BLaER1 treated with 17β-estradiol and CSF1 and Interleukin-3, amounts not matched to agents 10 nM and 100 nM (cell line): ENCODE data around the gene SVEP1.
"Not testable (repeated sequence)": the region's sequence is repeated elsewhere in the genome, so short reads cannot be mapped to it uniquely, and the experiment has no call there.

Source experiments
- H3K27ac ChIP-seq, 11 experiments: shearing (Covaris generic); formaldehyde crosslinking; 2 replicates each; pipeline ENCODE4 v1.8.1; 2022
- H3K27me3 ChIP-seq, 11 experiments: shearing (Covaris generic); formaldehyde crosslinking; 2 replicates each; pipeline ENCODE4 v1.8.1; 2022
- H3K36me3 ChIP-seq, 11 experiments: shearing (Covaris generic); formaldehyde crosslinking; 2 replicates each; pipeline ENCODE4 v1.8.1; 2022
- H3K4me1 ChIP-seq, 10 experiments: shearing (Covaris generic); formaldehyde crosslinking; 2 replicates each; pipeline ENCODE4 v1.8.1; 2022
- H3K4me2 ChIP-seq, 11 experiments: shearing (Covaris generic); formaldehyde crosslinking; 2 replicates each; pipeline ENCODE4 v1.8.1; 2022
- H3K4me3 ChIP-seq, 10 experiments: shearing (Covaris generic); formaldehyde crosslinking; 2 replicates each; pipeline ENCODE4 v1.8.1; 2022
- H3K9ac ChIP-seq, 11 experiments: shearing (Covaris generic); formaldehyde crosslinking; 2 replicates each; pipeline ENCODE4 v1.8.1; 2022
- H3K9me3 ChIP-seq, 11 experiments: shearing (Covaris generic); formaldehyde crosslinking; replicated peaks in 1 of 11; 2 replicates each; pipeline ENCODE4 v1.8.1; 2022
- H4K20me1 ChIP-seq, 11 experiments: shearing (Covaris generic); formaldehyde crosslinking; 2 replicates each; pipeline ENCODE4 v1.8.1; 2022
- Cebpa-rat ChIP-seq, 11 experiments: shearing (Covaris generic); IDR thresholded peaks; 2 replicates each; pipeline ENCODE4 v1.8.1; 2022

The SVEP1 gene

DNA sequence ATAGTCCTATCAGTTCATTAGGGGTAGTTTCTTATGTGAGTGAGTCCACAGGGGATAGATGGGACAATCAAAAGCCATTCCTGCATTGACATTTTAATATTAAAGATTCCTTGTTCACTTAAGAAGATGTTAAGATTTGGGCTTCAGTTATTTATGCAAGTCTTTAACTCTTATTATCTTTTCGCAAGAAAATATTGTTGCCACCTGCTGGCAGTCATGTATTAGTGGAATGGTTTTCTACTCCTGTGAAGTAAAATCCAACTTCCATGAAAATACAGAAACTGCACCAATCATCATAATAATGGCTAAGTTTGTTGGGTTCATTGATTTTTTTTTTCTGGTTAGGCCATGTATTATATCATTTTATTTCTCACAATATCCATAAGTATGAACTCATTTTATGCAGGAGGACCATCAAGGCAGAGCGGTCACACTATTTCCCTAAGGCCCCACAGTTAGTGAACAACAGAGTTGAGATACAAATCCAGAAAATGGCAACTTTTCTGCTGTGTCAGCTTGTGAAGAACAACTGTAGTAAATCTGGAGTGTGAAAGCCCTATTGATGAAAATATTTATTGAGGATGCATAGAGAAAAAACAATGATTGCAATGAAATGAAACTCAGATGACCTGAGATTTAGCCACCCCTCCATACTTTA is 153.4 kb downstream of the SVEP1 start:
- H3K4me2 ChIP-seq, result no peak overlapping the region
- TF ChIP-seq Cebpa-rat (IDR thresholded peaks at IDR 0.05), result no peak
- H3K36me3 ChIP-seq, result no peaks in the 10 kb centered on the region
- H3K9ac ChIP-seq, result no peak overlapping the region
- H3K27ac ChIP-seq, result no peak overlapping the region
- no peaks in the 10 kb centered on the region for H4K20me1 ChIP-seq
- H3K9me3 ChIP-seq, result no peaks in the 10 kb centered on the region
- no peaks in the 10 kb centered on the region for H3K4me1 ChIP-seq
- H3K27me3 ChIP-seq, result no peaks in the 10 kb centered on the region
- H3K4me3 ChIP-seq, result no peak overlapping the region

GRCh38 chr9:110414471-110414870 is 165.1 kb downstream of the SVEP1 start:
- no peak for TF ChIP-seq Cebpa-rat (IDR thresholded peaks at IDR 0.05)
- H3K36me3 ChIP-seq, result no peaks in the 10 kb centered on the region
- H3K9me3 ChIP-seq, result peaks cover 0 to 7% (median 0%) of the 10 kb centered on the region in 11 experiments; a peak in 4 of 22 replicates
- H3K4me1 ChIP-seq, result no peaks in the 10 kb centered on the region
- no peak overlapping the region for H3K27ac ChIP-seq
- H4K20me1 ChIP-seq, result no peaks in the 10 kb centered on the region
- no peaks in the 10 kb centered on the region for H3K27me3 ChIP-seq
- no peak overlapping the region for H3K9ac ChIP-seq
- H3K4me2 ChIP-seq, result no peak overlapping the region
- no peak overlapping the region for H3K4me3 ChIP-seq

DNA sequence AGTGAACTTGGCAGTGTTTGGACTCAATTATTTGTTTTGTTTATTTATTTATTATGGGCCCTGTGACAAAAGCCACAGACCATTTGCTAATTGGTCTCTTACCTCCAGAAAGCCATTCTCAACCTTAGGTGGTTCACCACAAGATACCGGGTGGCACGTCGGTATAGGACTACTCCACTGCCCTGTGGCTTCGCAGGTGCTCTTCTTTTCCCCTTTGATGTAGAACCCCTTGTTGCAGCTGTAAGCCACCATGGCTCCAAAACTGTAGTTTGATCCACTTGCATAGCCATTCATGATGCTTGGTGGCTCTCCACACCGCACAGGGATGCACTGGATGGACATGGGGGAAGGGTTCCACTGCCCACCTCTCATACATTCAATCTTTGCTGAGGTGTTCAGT is 168.6 kb downstream of the SVEP1 start:
- no peak overlapping the region for H3K4me3 ChIP-seq
- H3K9ac ChIP-seq, result no peak overlapping the region
- no peaks in the 10 kb centered on the region for H3K27me3 ChIP-seq
- no peak overlapping the region for H3K27ac ChIP-seq
- H3K4me1 ChIP-seq, result no peaks in the 10 kb centered on the region
- TF ChIP-seq Cebpa-rat (IDR thresholded peaks at IDR 0.05), result no peak
- H3K4me2 ChIP-seq, result no peak overlapping the region
- no peaks in the 10 kb centered on the region for H3K36me3 ChIP-seq
- H3K9me3 ChIP-seq, result no peaks in the 10 kb centered on the region; a peak in 1 of 22 replicates
- H4K20me1 ChIP-seq, result no peaks in the 10 kb centered on the region

GRCh38 chr9:110408598-110408997 is 170.9 kb downstream of the SVEP1 start:
- Histone ChIP-seq H3K4me3 (no peak overlapping the region), H3K36me3 (no peaks in the 10 kb centered on the region), H3K27me3 (no peaks in the 10 kb centered on the region), H4K20me1 (no peaks in the 10 kb centered on the region), H3K9ac (no peak overlapping the region), H3K9me3 (no peaks in the 10 kb centered on the region), H3K27ac (no peak overlapping the region), H3K4me2 (no peak overlapping the region), H3K4me1 (no peaks in the 10 kb centered on the region)
- no peak for TF ChIP-seq Cebpa-rat (IDR thresholded peaks at IDR 0.05)

DNA sequence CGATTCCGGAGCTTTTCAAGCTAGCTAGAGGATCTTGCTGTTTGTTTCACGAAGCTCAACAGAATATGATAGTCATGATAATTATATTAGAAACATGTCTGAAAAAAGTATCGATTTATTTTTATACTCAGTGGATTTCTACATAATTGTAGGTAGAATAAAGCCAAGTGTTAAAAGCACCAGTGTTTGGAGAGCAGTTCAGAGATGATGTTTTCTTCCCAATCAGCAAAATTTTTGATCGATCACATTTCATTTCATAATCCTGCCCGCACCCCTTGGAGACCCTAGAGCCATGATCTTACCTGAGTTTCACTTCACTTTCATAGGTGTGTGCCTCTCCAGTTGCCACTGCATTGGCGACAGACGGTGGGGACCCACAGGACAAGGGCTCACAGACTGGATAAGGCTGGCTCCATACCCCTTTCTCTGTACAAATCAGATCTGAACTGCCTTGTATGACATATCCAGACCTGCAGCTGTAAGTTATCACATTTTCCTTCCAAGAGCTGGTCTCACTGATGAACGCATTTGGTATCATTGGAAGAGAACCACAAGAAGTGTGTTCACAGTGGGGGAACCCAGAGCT is 173.6 kb downstream of the SVEP1 start:
- TF ChIP-seq Cebpa-rat (IDR thresholded peaks at IDR 0.05), result no peak
- Histone ChIP-seq H3K4me1 (no peaks in the 10 kb centered on the region), H3K9me3 (no peaks in the 10 kb centered on the region), H3K36me3 (no peaks in the 10 kb centered on the region), H3K27me3 (no peaks in the 10 kb centered on the region), H4K20me1 (no peaks in the 10 kb centered on the region), H3K9ac (no peak overlapping the region), H3K27ac (no peak overlapping the region), H3K4me2 (no peak overlapping the region), H3K4me3 (no peak overlapping the region)

DNA sequence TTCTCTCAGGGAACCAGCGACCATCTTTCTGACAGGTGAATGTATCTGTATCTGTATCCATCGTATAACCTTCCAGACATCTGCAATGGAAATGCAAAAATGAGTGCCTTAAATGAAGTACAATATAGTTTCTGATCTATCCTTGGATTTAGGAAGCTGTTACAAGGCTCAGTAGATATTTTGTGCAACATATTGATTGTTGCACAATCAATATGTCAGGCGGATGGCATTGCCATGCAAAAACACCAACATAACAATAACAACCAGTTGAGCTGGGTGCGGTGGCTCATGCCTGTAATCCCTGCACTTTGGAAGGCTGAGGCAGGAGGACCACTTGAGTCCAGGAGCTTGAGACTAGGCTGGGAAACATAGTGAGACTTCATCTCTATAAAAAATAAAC is 175.1 kb downstream of the SVEP1 start:
- no peak overlapping the region for H3K27ac ChIP-seq
- H4K20me1 ChIP-seq, result no peaks in the 10 kb centered on the region
- no peaks in the 10 kb centered on the region for H3K36me3 ChIP-seq
- H3K4me2 ChIP-seq, result no peak overlapping the region
- no peaks in the 10 kb centered on the region for H3K27me3 ChIP-seq
- H3K4me1 ChIP-seq, result no peaks in the 10 kb centered on the region
- H3K9me3 ChIP-seq, result no peaks in the 10 kb centered on the region
- no peak overlapping the region for H3K4me3 ChIP-seq
- peak in 2 of 11 experiments; percentile 32 to 59; a peak in 2 of 22 replicates for TF ChIP-seq Cebpa-rat (IDR thresholded peaks at IDR 0.05)
- no peak overlapping the region for H3K9ac ChIP-seq

GRCh38 chr9:110399983-110400382 is 179.6 kb downstream of the SVEP1 start:
- Histone ChIP-seq H3K27me3 (no peaks in the 10 kb centered on the region), H3K9ac (no peak overlapping the region), H3K4me1 (no peaks in the 10 kb centered on the region), H3K36me3 (no peaks in the 10 kb centered on the region), H3K27ac (no peak overlapping the region), H4K20me1 (no peaks in the 10 kb centered on the region), H3K4me3 (no peak overlapping the region), H3K9me3 (no peaks in the 10 kb centered on the region), H3K4me2 (no peak overlapping the region)
- no peak for TF ChIP-seq Cebpa-rat (IDR thresholded peaks at IDR 0.05)

GRCh38 chr9:110398992-110399391 is 180.5 kb downstream of the SVEP1 start:
- not testable (repeated sequence) for H3K4me2 ChIP-seq, H3K27me3 ChIP-seq, H3K9ac ChIP-seq, H3K4me3 ChIP-seq, H4K20me1 ChIP-seq, H3K36me3 ChIP-seq, H3K27ac ChIP-seq, H3K9me3 ChIP-seq, H3K4me1 ChIP-seq

DNA sequence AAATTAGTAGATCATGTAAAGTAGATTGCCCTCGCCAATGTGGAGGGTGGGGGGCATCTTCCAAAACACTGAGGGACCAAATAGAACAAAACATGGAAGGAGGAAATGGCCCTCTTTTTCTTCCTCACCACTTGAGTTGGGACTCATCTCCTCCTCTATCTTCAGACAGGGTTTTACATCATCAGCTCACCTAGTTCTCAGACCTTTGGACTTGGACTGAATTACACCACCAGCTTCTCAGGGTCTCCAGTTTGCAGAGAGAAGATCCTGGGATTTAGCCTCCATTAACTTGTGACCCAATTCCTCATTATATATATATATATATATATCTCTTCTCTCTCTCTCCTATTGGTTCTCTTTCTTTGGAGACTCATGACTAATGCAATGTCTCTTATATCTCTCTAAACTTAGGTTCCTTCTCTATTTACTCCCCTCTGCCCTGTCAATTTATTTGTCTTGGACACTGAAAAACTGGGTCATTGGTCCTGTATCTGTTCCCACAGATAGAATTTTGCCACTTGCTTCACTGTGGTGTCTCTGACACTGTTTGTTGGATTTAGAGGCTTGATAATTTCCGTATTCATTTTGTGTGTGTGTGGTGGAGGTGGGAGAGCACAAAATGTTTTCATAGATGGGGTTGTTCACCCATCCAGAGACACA is 187.6 kb downstream of the SVEP1 start:
- H3K9ac ChIP-seq, result no peak overlapping the region
- no peak overlapping the region for H3K27ac ChIP-seq
- no peaks in the 10 kb centered on the region for H3K4me1 ChIP-seq
- no peak overlapping the region for H3K4me2 ChIP-seq
- H3K36me3 ChIP-seq, result no peaks in the 10 kb centered on the region
- no peak overlapping the region for H3K4me3 ChIP-seq
- no peaks in the 10 kb centered on the region for H4K20me1 ChIP-seq
- peaks cover 3 to 15% (median 13%) of the 10 kb centered on the region in 11 experiments; a peak in 15 of 22 replicates for H3K9me3 ChIP-seq
- H3K27me3 ChIP-seq, result no peaks in the 10 kb centered on the region
- TF ChIP-seq Cebpa-rat (IDR thresholded peaks at IDR 0.05), result no peak
